H1 (cell line): ENCODE measurements around the gene RPL38. TPM values are rescaled to one million over a fixed set of nuclear protein-coding genes. Genes with fewer than 3 reads are reported as not detected.
A peak's percentile ranks its signal among the peaks of the same experiment; 100 is the strongest.

ENCODE experiments used
- CTCF ChIA-PET: fragments of 300-600 bp; sonication (Branson Sonifier 250); formaldehyde crosslinking; loops from one replicate; lab custom pipeline; 2021; ENCODE audit not compliant: partially characterized antibody; lab: Charles Lee
- POLR2A ChIA-PET: fragments of 300-600 bp; sonication (Branson Sonifier 250); formaldehyde crosslinking; loops from one replicate; lab custom pipeline; 2021; ENCODE audit warnings: inconsistent platforms; ENCODE audit not compliant: partially characterized antibody; lab: Charles Lee
- DNase-seq, 2 experiments: peaks; one replicate each; pipeline versions ENCODE4 v3.0.0 to v3.0.0-alpha.2; 2010 to 2022; ENCODE audit warnings: low spot score in 2 of 2, low read depth in 1 of 2, mixed read lengths in 1 of 2
- FAIRE-seq: peaks from 2 replicates; lab custom pipeline; 2011; peaks lifted over from hg19 to GRCh38; lab: Jason Lieb, UNC
- H2AFZ ChIP-seq: 2 replicates; pipeline ENCODE4 v1.8.1; 2012; ENCODE audit warnings: low read length, inconsistent platforms
- H2AK5ac ChIP-seq: 2 replicates; pipeline ENCODE4 v1.6.1; 2013; ENCODE audit warnings: low read depth, low read length
- H2BK120ac ChIP-seq: replicated peaks from 2 replicates; pipeline ENCODE3; 2013; ENCODE audit warnings: low read depth, low read length, inconsistent platforms
- H2BK12ac ChIP-seq: 2 replicates; pipeline ENCODE4 v1.6.1; 2013; ENCODE audit warnings: low read depth, low read length
- H2BK15ac ChIP-seq: 2 replicates; pipeline ENCODE4 v1.6.1; 2013; ENCODE audit warnings: low read length
- H2BK20ac ChIP-seq: 2 replicates; pipeline ENCODE4 v1.6.1; 2013; ENCODE audit warnings: low read length
- H2BK5ac ChIP-seq: 2 replicates; pipeline ENCODE4 v1.6.1; 2013; ENCODE audit warnings: low read depth, low read length
- H3K14ac ChIP-seq: 2 replicates; pipeline ENCODE4 v1.6.1; 2013; ENCODE audit warnings: inconsistent platforms; ENCODE audit not compliant: insufficient read length
- H3K18ac ChIP-seq: 2 replicates; pipeline ENCODE4 v1.6.1; 2013; ENCODE audit warnings: low read length; ENCODE audit errors: extremely low read depth
- H3K23ac ChIP-seq: 2 replicates; pipeline ENCODE4 v1.6.1; 2013; ENCODE audit warnings: inconsistent platforms; ENCODE audit not compliant: insufficient read length
- H3K23me2 ChIP-seq: 2 replicates; pipeline ENCODE4 v1.6.1; 2013; ENCODE audit warnings: low read depth, low read length
- H3K27ac ChIP-seq: 2 replicates; pipeline ENCODE4 v1.6.1; 2011; ENCODE audit warnings: low read depth, low read length, inconsistent platforms
- H3K27me3 ChIP-seq, 4 experiments: replicated peaks in 1 of 4; 1 replicate in 1 of 4; 2 replicates in 3 of 4; pipeline versions ENCODE4 v1.6.1 to v1.8.1; 2011 to 2013; ENCODE audit warnings: low read length in 3 of 4, mild to moderate bottlenecking in 3 of 4, inconsistent platforms in 2 of 4, mixed read lengths in 2 of 4, moderate library complexity in 1 of 4; ENCODE audit not compliant: control insufficient read depth in 3 of 4, insufficient read depth in 3 of 4; ENCODE audit errors: extremely low read depth in 1 of 4
- H3K36me3 ChIP-seq, 4 experiments: 2 replicates each; pipeline versions ENCODE4 v1.6.1 to v1.8.1; 2011 to 2013; ENCODE audit warnings: mild to moderate bottlenecking in 4 of 4, low read length in 3 of 4, moderate library complexity in 2 of 4, control low read depth in 1 of 4, inconsistent platforms in 1 of 4; ENCODE audit not compliant: insufficient read depth in 4 of 4, control insufficient read depth in 2 of 4
- H3K4ac ChIP-seq: replicated peaks from 2 replicates; pipeline ENCODE3; 2013; ENCODE audit warnings: low read length, low read depth, mixed read lengths, inconsistent platforms; ENCODE audit not compliant: insufficient read length
- H3K4me1 ChIP-seq, 4 experiments: replicated peaks in 1 of 4; 1 replicate in 1 of 4; 2 replicates in 3 of 4; pipeline versions ENCODE4 v1.6.1 to v1.8.1; 2011 to 2013; ENCODE audit warnings: low read length in 3 of 4, inconsistent platforms in 2 of 4, mixed read lengths in 1 of 4; ENCODE audit not compliant: insufficient read depth in 4 of 4, control insufficient read depth in 3 of 4
- H3K4me2 ChIP-seq, 2 experiments: 2 replicates each; pipeline versions ENCODE4 v1.6.1 to v1.8.1; 2011 to 2013; ENCODE audit warnings: low read depth in 2 of 2, low read length in 2 of 2, control low read depth in 1 of 2, inconsistent platforms in 1 of 2, mild to moderate bottlenecking in 1 of 2; ENCODE audit not compliant: insufficient read depth in 1 of 2
- H3K4me3 ChIP-seq, 4 experiments: fragments of 200-600, 300-600 bp in 1 of 4; sonication (generic), shearing (Covaris generic), sonication (Bioruptor Twin) in 1 of 4; 2 replicates each; pipeline versions ENCODE4 v1.5.1 to v1.8.1; 2011 to 2016; ENCODE audit warnings: low read length in 4 of 4, low read depth in 3 of 4, control low read depth in 2 of 4, inconsistent platforms in 2 of 4, mild to moderate bottlenecking in 2 of 4, mixed read lengths in 1 of 4, moderate library complexity in 1 of 4; ENCODE audit not compliant: insufficient read depth in 2 of 4; ENCODE audit errors: extremely low read depth in 1 of 4
- H3K56ac ChIP-seq: replicated peaks from 2 replicates; pipeline ENCODE3; 2013; ENCODE audit warnings: low read depth, mild to moderate bottlenecking, mixed read lengths, low read length, inconsistent platforms; ENCODE audit not compliant: insufficient read length
- H3K79me1 ChIP-seq: 2 replicates; pipeline ENCODE4 v1.6.1; 2013; ENCODE audit warnings: low read depth, low read length, control low read depth
- H3K79me2 ChIP-seq, 2 experiments: 2 replicates each; pipeline versions ENCODE4 v1.6.1 to v1.8.1; 2012 to 2013; ENCODE audit warnings: low read length in 2 of 2, mild to moderate bottlenecking in 2 of 2, inconsistent platforms in 1 of 2; ENCODE audit not compliant: insufficient read depth in 2 of 2, control insufficient read depth in 1 of 2
- H3K9ac ChIP-seq, 4 experiments: replicated peaks in 1 of 4; 1 replicate in 1 of 4; 2 replicates in 3 of 4; pipeline versions ENCODE4 v1.6.1 to v1.8.1; 2011 to 2013; ENCODE audit warnings: low read depth in 3 of 4, low read length in 3 of 4, control low read depth in 2 of 4, mild to moderate bottlenecking in 2 of 4, moderate library complexity in 2 of 4, inconsistent platforms in 1 of 4; ENCODE audit errors: extremely low read depth in 1 of 4
- H3K9me3 ChIP-seq, 2 experiments: 2 replicates each; pipeline versions ENCODE4 v1.6.1 to v1.8.1; 2012 to 2013; ENCODE audit warnings: mild to moderate bottlenecking in 2 of 2, moderate library complexity in 2 of 2, control low read depth in 1 of 2, inconsistent platforms in 1 of 2, low read depth in 1 of 2, low read length in 1 of 2, mixed read lengths in 1 of 2; ENCODE audit not compliant: insufficient read depth in 2 of 2
- H4K20me1 ChIP-seq, 2 experiments: replicated peaks in 1 of 2; 2 replicates each; pipeline versions ENCODE3 to v1.8.1; 2011 to 2013; ENCODE audit warnings: inconsistent platforms in 2 of 2, low read length in 2 of 2, mild to moderate bottlenecking in 1 of 2; ENCODE audit not compliant: insufficient read depth in 2 of 2, control insufficient read depth in 1 of 2
- H4K5ac ChIP-seq: 2 replicates; pipeline ENCODE4 v1.6.1; 2013; ENCODE audit warnings: low read length, low read depth, mixed read lengths, inconsistent platforms; ENCODE audit not compliant: insufficient read length
- H4K8ac ChIP-seq: 2 replicates; pipeline ENCODE4 v1.8.0; 2013; ENCODE audit warnings: mild to moderate bottlenecking, moderate library complexity, low read length, inconsistent platforms; ENCODE audit not compliant: insufficient read depth; ENCODE audit errors: extremely low read depth
- H4K91ac ChIP-seq: replicated peaks from 2 replicates; pipeline ENCODE3; 2013; ENCODE audit warnings: low read length, mixed read lengths, inconsistent platforms; ENCODE audit not compliant: insufficient read length
- SRF ChIP-seq: IDR thresholded peaks from 2 replicates; pipeline ENCODE4 v1.6.1; 2011; ENCODE audit warnings: mild to moderate bottlenecking, low read depth, low read length, moderate library complexity
- WGBS, 2 experiments: shearing (Covaris generic) in 1 of 2; methylation state at CpG; one replicate each; pipeline versions ENCODE4 v1.1.6 to v1.1.7; 2013 to 2015; ENCODE audit warnings: low lambda C conversion rate in 2 of 2, mixed read lengths in 2 of 2, inconsistent platforms in 1 of 2, low coverage in 1 of 2, missing lambda C conversion rate in 1 of 2; ENCODE audit not compliant: insufficient replicate concordance in 2 of 2, insufficient coverage in 1 of 2, insufficient read length in 1 of 2; ENCODE audit errors: extremely low coverage in 1 of 2, missing lambda C conversion rate in 1 of 2; 5-methylcytosine and 5-hydroxymethylcytosine counted together
- polyA plus RNA-seq, 7 experiments: library from polyadenylated mRNA; depleted of rRNA in 3 of 7; stranded (reverse) in 5 of 7; unstranded in 2 of 7; fragments of >200 nt in 5 of 7; fragments of 200-250 nt in 2 of 7; gene quantifications; 1 replicate in 5 of 7; 2 replicates in 1 of 7; 4 replicates in 1 of 7; pipeline versions ENCODE4 v1.2.1 to v1.2.3, GENCODE V29; 2011 to 2013; ENCODE audit warnings: missing spikeins in 2 of 7, mixed read lengths in 2 of 7
- total RNA-seq: library from RNA; stranded (reverse); fragmentation: NEBNext Ultra II Directional; extraction: Animal tissue kit (Norgen Biotek cat#: 25700); gene quantifications from 2 replicates; pipeline ENCODE4 v1.2.1, GENCODE V29; 2021

Gene RPL38
- total and polyA plus RNA-seq, 2 of the 8 experiments (the other 6 are each of a cell fraction or from before 2014, with no cell fraction given) = 412 to 1,195 TPM

DNA sequence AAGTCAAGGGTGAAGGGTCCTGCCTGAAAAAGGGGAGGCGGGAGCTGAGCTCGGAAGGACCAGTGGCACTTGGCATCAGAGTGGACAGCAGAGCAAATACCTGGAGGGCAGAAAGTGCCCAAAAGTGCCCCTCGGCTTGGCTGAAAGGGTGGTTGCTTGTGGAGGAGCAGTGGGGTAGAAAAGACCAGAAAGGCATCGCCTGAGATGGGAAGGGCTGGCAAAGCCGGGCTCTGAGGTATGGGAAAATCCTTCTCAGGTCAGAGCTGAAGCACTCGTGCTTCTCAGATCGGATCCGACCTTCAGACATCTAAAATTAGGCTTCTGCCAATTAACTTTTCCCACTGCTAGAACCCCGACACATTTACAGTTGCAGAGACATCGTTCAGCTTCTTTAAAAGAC is 1.5 kb upstream of the RPL38 start:
- ChIA-PET CTCF (interaction anchor here (0.5 to 2.2 kb wide), 7 partner anchors 9 to 556 kb away, joined by 3 to 12 read pairs (median 5); no protein-coding TSS in a partner anchor), POLR2A (interaction anchor here (1.0 to 4.9 kb wide), 3 partner anchors 9 to 29 kb away, joined by 3 to 65 read pairs (median 12); partner anchors contain the start of gene TTYH2)
- H3K79me2 ChIP-seq = peaks cover 24 to 35% of the 10 kb centered on the region in 2 experiments
- H3K36me3 ChIP-seq = peaks cover 19 to 29% (median 21%) of the 10 kb centered on the region in 4 experiments
- no peak overlapping the region for H3K27ac ChIP-seq
- H2BK15ac ChIP-seq = no peak overlapping the region
- H3K14ac ChIP-seq = no peak overlapping the region
- H4K91ac ChIP-seq = peak overlapping the region; percentile 35
- peak overlapping the region; percentile 54 for H3K4ac ChIP-seq
- H3K9me3 ChIP-seq = no peaks in the 10 kb centered on the region
- H2BK120ac ChIP-seq = no peak overlapping the region
- no peak overlapping the region for H3K4me3 ChIP-seq
- no peak overlapping the region for H2BK20ac ChIP-seq
- no peak overlapping the region for H2AFZ ChIP-seq
- H4K8ac ChIP-seq = no peak overlapping the region
- no peaks in the 10 kb centered on the region for H3K79me1 ChIP-seq
- TF ChIP-seq SRF = no peak
- H2BK5ac ChIP-seq = no peak overlapping the region
- H4K20me1 ChIP-seq = peaks cover 18 to 21% of the 10 kb centered on the region in 2 experiments
- WGBS, 2 experiments = 82% methylated on average over 10 of the region's 10 CpGs; no CpG with 5 or more reads in 1 of the 2 experiments
- no peak overlapping the region for H3K23ac ChIP-seq
- no peak for DNase-seq
- H3K18ac ChIP-seq = no peak overlapping the region
- no peak for FAIRE-seq
- no peak overlapping the region for H3K9ac ChIP-seq
- 0 out of 2 replicates have a peak overlapping the region, but pooled peaks have one; percentile 0 for H2BK12ac ChIP-seq
- H3K56ac ChIP-seq = no peak overlapping the region
- no peak overlapping the region for H2AK5ac ChIP-seq
- no peak overlapping the region for H3K4me2 ChIP-seq
- H3K4me1 ChIP-seq = peaks cover 7 to 24% (median 11%) of the 10 kb centered on the region in 4 experiments
- H3K27me3 ChIP-seq = peaks cover 0 to 13% (median 8%) of the 10 kb centered on the region in 4 experiments; a peak in 4 of 7 replicates
- no peak overlapping the region for H4K5ac ChIP-seq
- H3K23me2 ChIP-seq = peaks cover 5% of the 10 kb centered on the region; the same call in 1 of the 2 replicates
